AG20443 (cell line): ENCODE results near the gene LRRC27.

ENCODE experiments used
- DNase-seq: peaks from one replicate; pipeline ENCODE4 v3.0.0; 2012; ENCODE audit warnings: low spot score, mixed read lengths

The LRRC27 gene

GRCh38 chr10:132427006-132427771, 95.2 kb downstream of the LRRC27 start:
- DNase-seq, result no peak

DNA sequence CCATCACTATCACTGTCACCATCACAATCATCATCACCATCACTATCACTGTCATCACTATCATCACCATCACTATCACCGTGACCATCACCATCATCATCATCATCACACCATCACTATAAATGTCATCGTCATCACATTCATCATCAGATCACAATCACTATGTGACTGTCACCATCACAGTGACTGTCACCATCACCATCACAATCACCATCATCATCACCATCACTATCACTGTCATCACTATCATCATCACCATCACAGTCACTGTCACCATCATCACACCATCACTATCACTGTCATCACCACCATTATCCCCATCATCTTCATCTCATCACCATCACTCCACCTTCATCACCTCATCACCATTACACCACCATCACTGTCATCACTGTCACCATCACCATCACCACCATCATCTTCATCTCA, 96.0 kb downstream of the LRRC27 start:
- no peak for DNase-seq

GRCh38 chr10:132428486-132428995, 96.5 kb downstream of the LRRC27 start:
- no peak for DNase-seq
